Heart left ventricle (tissue), 16 donors: ENCODE measurements around the gene HTRA3. TPM values are rescaled to one million over a fixed set of nuclear protein-coding genes. Genes with fewer than 3 reads are reported as not detected.
A peak's percentile ranks its signal among the peaks of the same experiment; 100 is the strongest.

Source experiments
- ATAC-seq, 4 donors: fragments of 200-7000 bp; cut with Tn5 transposase; one replicate each; pipeline ENCODE4 v1.9.1; 2020 to 2022; ENCODE audit warnings: moderate library complexity in 4 of 4, mild to moderate bottlenecking in 3 of 4, moderate number of reproducible peaks in 1 of 4
- DNase-seq, 5 donors: peaks; one replicate each; pipeline ENCODE4 v3.0.0-alpha.2; 2020
- H3K27ac ChIP-seq, 12 donors: fragments of 200-600 bp; sonication (generic) in 4 of 12; one replicate each; pipeline versions ENCODE4 v1.5.0 to v1.8.0; 2016 to 2022; ENCODE audit warnings: mild to moderate bottlenecking in 2 of 12
- H3K27me3 ChIP-seq, 9 donors: fragments of 200-600 bp; sonication (generic) in 2 of 9; one replicate each; pipeline versions ENCODE4 v1.5.1 to v1.8.0; 2016 to 2022; ENCODE audit warnings: mild to moderate bottlenecking in 3 of 9
- H3K36me3 ChIP-seq, 9 donors: fragments of 200-600 bp; sonication (generic) in 2 of 9; one replicate each; pipeline versions ENCODE4 v1.5.0 to v1.8.0; 2018 to 2022; ENCODE audit warnings: mild to moderate bottlenecking in 2 of 9
- H3K4me1 ChIP-seq, 12 donors: fragments of 200-600 bp; sonication (generic) in 4 of 12; one replicate each; pipeline versions ENCODE4 v1.5.0 to v1.8.0; 2016 to 2022; ENCODE audit warnings: mild to moderate bottlenecking in 3 of 12
- H3K4me3 ChIP-seq, 12 donors: fragments of 200-600 bp; sonication (generic) in 4 of 12; one replicate each; pipeline versions ENCODE4 v1.5.0 to v1.8.0; 2017 to 2022; ENCODE audit warnings: mild to moderate bottlenecking in 9 of 12, moderate library complexity in 4 of 12
- H3K9me3 ChIP-seq, 12 donors: fragments of 200-600 bp; sonication (generic) in 4 of 12; one replicate each; pipeline versions ENCODE4 v1.5.0 to v1.8.0; 2016 to 2022; ENCODE audit warnings: mild to moderate bottlenecking in 1 of 12
- POLR2A ChIP-seq, 2 donors: fragments of 450-650 bp; IDR thresholded peaks; one replicate each; pipeline ENCODE4 v1.6.1; 2017; ENCODE audit warnings: antibody characterized with exemption in 2 of 2, mild to moderate bottlenecking in 2 of 2, moderate library complexity in 2 of 2
- WGBS, 4 donors: extraction: QIAGEN DNeasy Blood & Tissue Kit in 2 of 4; methylation state at CpG; one replicate each; pipeline versions ENCODE4 v1.1.5 to v1.1.7; 2013 to 2018; 5-methylcytosine and 5-hydroxymethylcytosine counted together
- intact Hi-C, 10 donors: fragments of 100-400 bp; cut with DNase I; formaldehyde crosslinking; loops; one replicate each; pipeline versions ENCODE4 v1.11.1 to v1.14.2; 2022
- polyA plus RNA-seq, 2 donors: library from polyadenylated mRNA; stranded (reverse); fragments of 200-250 nt; gene quantifications; one replicate each; pipeline ENCODE4 v1.2.3, GENCODE V29; 2013
- total RNA-seq, 9 donors: library from RNA; depleted of rRNA in 2 of 9; stranded (reverse); fragments of >200 nt in 2 of 9; fragmentation: NEBNext Ultra II Directional in 3 of 9; extraction: Animal tissue kit (Norgen Biotek cat#: 25700) in 3 of 9; gene quantifications; one replicate each; pipeline versions ENCODE4 v1.1.0 to v1.2.4, GENCODE V29; 2016 to 2023
- TF ChIP-seq, protein P1 (sequence below), 12 donors: fragments of 200-600 bp; sonication (generic) in 4 of 12; IDR thresholded peaks; one replicate each; pipeline versions ENCODE4 v1.5.0 to v1.8.0; 2018 to 2022; ENCODE audit warnings: antibody characterized with exemption in 12 of 12, mild to moderate bottlenecking in 5 of 12
- donor health status: ischemic (EF 13 %, LVEDD 7.1; RV severe dilation, severe dysfunction).
- donor health status: healthy with polysubstance abuse.
- donor health status: DM: no; HTN: yes; CAD: no.
- donor health status: DM: no; HTN: no; CAD: no.
- donor health status: ischemic (EF 25% LVEDD 6.9; RV normal size, moderate dysfunction).
- donor health status: ischemic (EF 25% LVEDD 5.7; RV mildly dilated, moderate dysfunction).
- donor health status: healthy.
- donor health status: DM: yes; HTN: yes; CAD: no.
- donor health status: ischemic (EF 35%, LVEDD 5.7; RV mildly dilated, moderate dysfunction).
- donor health status: nonischemic (EF 11% LVEDD 7.7; RV severe dilation, severe dysfunction).
- donor health status: DM: yes; HTN: yes; CAD: no.
- donor health status: PGD.
- donor health status: ischemic (EF 29% LVEDD 5.4; RV normal size, mild dysfunction).
- donor health status: nonischemic (EF 23%, LVEDD 6.1; RV moderate dilation, normal function).

The HTRA3 gene
- total and polyA plus RNA-seq, 11 donors, result 26.8 to 84.6 (median 50.1) TPM

DNA sequence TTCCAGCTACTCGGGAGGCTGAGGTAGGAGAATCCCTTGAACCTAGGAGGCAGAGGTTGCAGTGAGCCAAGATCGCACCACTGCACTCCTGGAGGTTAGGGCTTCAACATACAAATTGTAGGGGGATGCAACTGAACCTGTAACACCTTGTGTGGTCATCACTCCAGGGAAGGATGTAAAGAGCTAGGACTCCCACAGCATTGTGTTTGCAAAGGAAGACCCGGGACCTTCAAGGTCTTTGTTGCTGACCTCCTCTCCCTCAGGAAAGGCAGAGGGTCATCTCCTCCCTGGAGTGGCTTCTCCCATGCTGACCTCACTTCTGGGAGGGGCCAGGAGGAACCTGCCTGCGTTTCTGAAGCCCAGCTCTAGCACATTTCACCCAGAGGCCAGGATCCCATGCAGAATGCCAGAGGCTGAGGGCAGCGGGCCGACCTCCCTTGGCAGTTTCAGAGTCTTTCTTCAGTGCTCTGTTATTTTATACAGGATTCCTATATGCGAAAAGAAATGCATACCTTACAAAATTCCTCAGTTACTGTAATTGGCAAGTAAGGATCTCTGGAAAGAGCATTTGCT lies 80.2 kb downstream of the HTRA3 start:
- peaks cover 0 to 28% (median 16%) of the 10 kb centered on the region in 12 donors for H3K4me1 ChIP-seq
- TF ChIP-seq, protein P1, sequence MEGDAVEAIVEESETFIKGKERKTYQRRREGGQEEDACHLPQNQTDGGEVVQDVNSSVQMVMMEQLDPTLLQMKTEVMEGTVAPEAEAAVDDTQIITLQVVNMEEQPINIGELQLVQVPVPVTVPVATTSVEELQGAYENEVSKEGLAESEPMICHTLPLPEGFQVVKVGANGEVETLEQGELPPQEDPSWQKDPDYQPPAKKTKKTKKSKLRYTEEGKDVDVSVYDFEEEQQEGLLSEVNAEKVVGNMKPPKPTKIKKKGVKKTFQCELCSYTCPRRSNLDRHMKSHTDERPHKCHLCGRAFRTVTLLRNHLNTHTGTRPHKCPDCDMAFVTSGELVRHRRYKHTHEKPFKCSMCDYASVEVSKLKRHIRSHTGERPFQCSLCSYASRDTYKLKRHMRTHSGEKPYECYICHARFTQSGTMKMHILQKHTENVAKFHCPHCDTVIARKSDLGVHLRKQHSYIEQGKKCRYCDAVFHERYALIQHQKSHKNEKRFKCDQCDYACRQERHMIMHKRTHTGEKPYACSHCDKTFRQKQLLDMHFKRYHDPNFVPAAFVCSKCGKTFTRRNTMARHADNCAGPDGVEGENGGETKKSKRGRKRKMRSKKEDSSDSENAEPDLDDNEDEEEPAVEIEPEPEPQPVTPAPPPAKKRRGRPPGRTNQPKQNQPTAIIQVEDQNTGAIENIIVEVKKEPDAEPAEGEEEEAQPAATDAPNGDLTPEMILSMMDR (IDR thresholded peaks at IDR 0.05), result no peak
- no peak for TF ChIP-seq POLR2A (IDR thresholded peaks at IDR 0.05)
- intact Hi-C loops, result loop anchor here in 1 of 10 donors (10.0 kb wide), 1 partner anchor 45 kb away; no protein-coding TSS in a partner anchor

DNA sequence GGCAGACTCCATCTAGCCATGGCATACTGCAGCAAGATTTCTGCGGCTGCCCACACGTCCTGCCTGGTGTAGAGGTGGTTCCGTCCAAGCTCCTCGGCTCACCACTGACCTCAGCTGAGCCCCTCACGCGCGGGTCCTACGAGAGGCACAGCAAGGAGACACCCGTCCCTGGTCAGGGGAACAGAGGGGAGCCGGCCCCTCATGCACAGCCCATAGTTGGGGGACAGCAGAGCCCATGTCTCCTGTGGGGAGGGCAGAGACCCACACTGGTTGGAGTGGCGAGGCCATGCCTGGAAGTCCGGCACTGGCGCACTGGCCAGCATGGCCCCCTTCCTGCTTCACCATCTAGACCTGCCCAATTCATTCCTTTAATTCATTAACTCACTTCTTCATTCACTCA lies 80.8 kb downstream of the HTRA3 start:
- WGBS, 4 donors, result 92 to 96% (median 94%) methylated on average over 12 to 13 of the region's 13 CpGs
- no peaks in the 10 kb centered on the region for H3K27me3 ChIP-seq
- H3K27ac ChIP-seq, result no peak overlapping the region
- ATAC-seq, result no peak
- TF ChIP-seq, protein P1 (IDR thresholded peaks at IDR 0.05), result no peak
- TF ChIP-seq POLR2A (IDR thresholded peaks at IDR 0.05), result no peak
- no peak for DNase-seq
- H3K9me3 ChIP-seq, result no peaks in the 10 kb centered on the region
- H3K36me3 ChIP-seq, result no peaks in the 10 kb centered on the region
- intact Hi-C loops, result no loop called here
- H3K4me1 ChIP-seq, result peaks cover 0 to 31% (median 18%) of the 10 kb centered on the region in 12 donors
- H3K4me3 ChIP-seq, result no peak overlapping the region

More for the DNA sequence above, 80.2 kb downstream of the HTRA3 start:
- no peaks in the 10 kb centered on the region for H3K36me3 ChIP-seq
- DNase-seq (peak in 1 of 5 donors; percentile 11), ATAC-seq (no peak)
- H3K4me3 ChIP-seq, result no peak overlapping the region
- 82 to 86% (median 84%) methylated on average over 7 of the region's 7 CpGs for whole genome bisulfite sequencing, 4 donors
- no peak overlapping the region for H3K27ac ChIP-seq
- H3K27me3 ChIP-seq, result no peaks in the 10 kb centered on the region
- no peaks in the 10 kb centered on the region for H3K9me3 ChIP-seq

DNA sequence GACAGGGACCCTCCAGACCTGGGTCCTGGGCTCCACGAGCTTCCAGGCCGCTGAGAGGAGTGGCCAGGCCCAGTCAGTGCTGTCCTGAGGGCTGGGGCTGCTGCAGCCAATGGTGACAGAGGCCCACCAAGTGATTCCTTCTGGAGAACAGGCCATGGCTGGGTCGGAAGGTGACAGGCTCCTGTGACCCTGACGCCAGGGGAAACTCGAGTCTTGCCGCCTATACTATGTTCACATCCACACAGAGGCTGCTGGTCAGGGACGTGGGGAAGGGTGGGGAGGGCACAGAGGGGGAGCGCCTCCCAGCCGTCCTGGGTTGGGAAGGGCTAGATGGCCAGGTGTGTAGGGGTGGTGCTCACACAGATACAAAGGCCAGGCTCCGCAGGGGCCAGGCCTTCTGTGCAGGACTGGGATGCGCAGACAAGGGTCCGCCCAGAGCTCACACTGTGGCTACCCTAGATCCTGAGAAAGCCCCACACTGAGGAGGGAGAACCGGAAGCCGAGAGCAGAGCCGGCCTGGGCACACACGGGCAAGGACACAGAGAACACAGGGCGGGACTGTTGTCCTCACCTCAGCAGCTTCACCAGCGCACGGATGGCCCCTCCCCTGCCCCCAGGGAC lies 81.4 kb downstream of the HTRA3 start:
- WGBS, 4 donors, result 84 to 94% (median 89%) methylated on average over 17 to 19 of the region's 19 CpGs
- TF ChIP-seq, protein P1 (IDR thresholded peaks at IDR 0.05), result no peak
- TF ChIP-seq POLR2A (IDR thresholded peaks at IDR 0.05), result no peak
- DNase-seq, result no peak
- Histone ChIP-seq H3K9me3 (no peaks in the 10 kb centered on the region), H3K36me3 (no peaks in the 10 kb centered on the region), H3K4me3 (no peak overlapping the region), H3K27me3 (no peaks in the 10 kb centered on the region), H3K27ac (peak overlapping the region in 1 of 12 donors; percentile 56), H3K4me1 (peaks cover 0 to 37% (median 20%) of the 10 kb centered on the region in 12 donors)
- ATAC-seq, result no peak
- intact Hi-C loops, result no loop called here

DNA sequence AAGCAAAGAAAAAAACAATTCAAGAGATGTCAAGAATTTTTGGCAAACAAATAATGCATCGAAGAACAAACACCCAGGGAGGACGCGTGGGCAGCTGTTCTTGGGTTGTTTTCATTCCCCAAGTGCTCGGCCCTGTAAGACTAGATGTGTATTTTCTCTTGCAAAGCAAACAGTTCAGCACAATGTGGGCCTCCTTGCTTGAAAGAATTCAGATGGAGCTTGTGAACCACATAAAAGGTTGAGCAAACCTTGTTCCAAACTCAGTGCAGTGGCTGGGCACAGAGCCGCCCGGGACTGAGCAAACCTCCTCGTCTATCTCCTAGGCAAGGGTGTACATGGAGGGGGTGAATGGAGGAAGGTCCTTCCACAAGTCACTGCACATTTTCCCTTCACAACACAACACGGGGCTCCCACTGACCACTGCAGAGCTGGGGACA lies 82.4 kb downstream of the HTRA3 start:
- intact Hi-C loops, result no loop called here
- Histone ChIP-seq H3K4me3 (no peak overlapping the region), H3K4me1 (peaks cover 0 to 34% (median 23%) of the 10 kb centered on the region in 12 donors), H3K27me3 (no peaks in the 10 kb centered on the region), H3K9me3 (no peaks in the 10 kb centered on the region), H3K36me3 (no peaks in the 10 kb centered on the region), H3K27ac (peak overlapping the region in 5 of 12 donors; percentile 13 to 56 (median 20))
- WGBS, 4 donors, result 66 to 78% (median 73%) methylated on average over 8 of the region's 8 CpGs
- peak in 3 of 4 donors; percentile 5 to 6 (median 6) for ATAC-seq
- DNase-seq, result no peak
- TF ChIP-seq POLR2A (IDR thresholded peaks at IDR 0.05), result no peak
- TF ChIP-seq, protein P1 (IDR thresholded peaks at IDR 0.05), result no peak
